ENCODE measurements around the gene CDS2.

The CDS2 gene

GRCh38 chr20:5116875-5117274, 9.9 kb upstream of the CDS2 start:
- intact Hi-C loops (cut with DNase I): no loop called here
- DNase-seq: no peak

- peak in 1 of 42 donors; percentile 20 for DNase-seq
These were observed 8.3 kb upstream of the CDS2 start for GRCh38 chr20:5118220-5119142.

GRCh38 chr20:5119143-5119434, 7.7 kb upstream of the CDS2 start:
- intact Hi-C loops (cut with DNase I): no loop called here
- DNase-seq: no peak

More at GRCh38 chr20:5118220-5119142, 8.3 kb upstream of the CDS2 start:
- intact Hi-C loops (cut with DNase I): no loop called here

GRCh38 chr20:5119435-5120184, 7.2 kb upstream of the CDS2 start, which contains the start of gene PCNA:
Gene PCNA (minus strand): TSS chr20:5119958. CDS start chr20:5119798, 160 bp downstream.
- peak; percentile 91 to 99 (median 97) for DNase-seq
- intact Hi-C loops (cut with DNase I): no loop called here

GRCh38 chr20:5120185-5120476, 6.7 kb upstream of the CDS2 start:
- DNase-seq: no peak
- intact Hi-C loops (cut with DNase I): no loop called here

GRCh38 chr20:5122873-5123260, 3.9 kb upstream of the CDS2 start:
- no peak for DNase-seq
- intact Hi-C loops (cut with DNase I): no loop called here

- intact Hi-C loops (cut with DNase I): no loop called here
- peak in 37 of 42 donors; percentile 16 to 76 (median 52) for DNase-seq
These were observed 523 bp downstream of the CDS2 start for GRCh38 chr20:5127204-5127858.

GRCh38 chr20:5127859-5128424, 1.1 kb downstream of the CDS2 start:
- intact Hi-C loops (cut with DNase I): no loop called here

GRCh38 chr20:5128886-5129285, 2.1 kb downstream of the CDS2 start:
- intact Hi-C loops (cut with DNase I): no loop called here
- peak in 1 of 42 donors; percentile 37 for DNase-seq

More at GRCh38 chr20:5127859-5128424, 1.1 kb downstream of the CDS2 start:
- DNase-seq: peak in 1 of 42 donors; percentile 42

GRCh38 chr20:5131502-5131901, 4.7 kb downstream of the CDS2 start:
- intact Hi-C loops (cut with DNase I): no loop called here
- DNase-seq: no peak

- intact Hi-C loops (cut with DNase I): no loop called here
- DNase-seq: peak in 1 of 42 donors; percentile 39
These were observed 7.2 kb downstream of the CDS2 start for GRCh38 chr20:5133998-5134397.

- DNase-seq: peak in 32 of 42 donors; percentile 10 to 84 (median 48)
- intact Hi-C loops (cut with DNase I): no loop called here
These were observed 8.7 kb downstream of the CDS2 start for GRCh38 chr20:5135363-5136012.

GRCh38 chr20:5136096-5136495, 9.3 kb downstream of the CDS2 start:
- DNase-seq: no peak
- intact Hi-C loops (cut with DNase I): no loop called here

- DNase-seq: no peak
- intact Hi-C loops (cut with DNase I): no loop called here
These were observed 13.4 kb downstream of the CDS2 start for GRCh38 chr20:5140195-5140594.

- peak in 29 of 42 donors; percentile 24 to 77 (median 46) for DNase-seq
These were observed 14.8 kb downstream of the CDS2 start for GRCh38 chr20:5141615-5142014.

GRCh38 chr20:5143851-5144250, 17.0 kb downstream of the CDS2 start:
- intact Hi-C loops (cut with DNase I): no loop called here
- DNase-seq: no peak

More at GRCh38 chr20:5141615-5142014, 14.8 kb downstream of the CDS2 start:
- intact Hi-C loops (cut with DNase I): no loop called here

GRCh38 chr20:5145365-5146098, 18.7 kb downstream of the CDS2 start:
- DNase-seq: no peak
- intact Hi-C loops (cut with DNase I): no loop called here

- intact Hi-C loops (cut with DNase I): no loop called here
- no peak for DNase-seq
These were observed 19.4 kb downstream of the CDS2 start for GRCh38 chr20:5146099-5146668.
